Activated CD4-positive, alpha-beta T cell treated with anti-CD3 and anti-CD28 coated beads, Interleukin-2, amount 50 U/mL, for 24 hours (primary cell): ENCODE results near the gene AK8.

Experiments used
- DNase-seq, 2 donors: peaks; one replicate each; pipeline ENCODE4 v3.0.0-alpha.2; 2020; ENCODE audit warnings: low read depth in 1 of 2, low spot score in 1 of 2

Gene AK8

DNA sequence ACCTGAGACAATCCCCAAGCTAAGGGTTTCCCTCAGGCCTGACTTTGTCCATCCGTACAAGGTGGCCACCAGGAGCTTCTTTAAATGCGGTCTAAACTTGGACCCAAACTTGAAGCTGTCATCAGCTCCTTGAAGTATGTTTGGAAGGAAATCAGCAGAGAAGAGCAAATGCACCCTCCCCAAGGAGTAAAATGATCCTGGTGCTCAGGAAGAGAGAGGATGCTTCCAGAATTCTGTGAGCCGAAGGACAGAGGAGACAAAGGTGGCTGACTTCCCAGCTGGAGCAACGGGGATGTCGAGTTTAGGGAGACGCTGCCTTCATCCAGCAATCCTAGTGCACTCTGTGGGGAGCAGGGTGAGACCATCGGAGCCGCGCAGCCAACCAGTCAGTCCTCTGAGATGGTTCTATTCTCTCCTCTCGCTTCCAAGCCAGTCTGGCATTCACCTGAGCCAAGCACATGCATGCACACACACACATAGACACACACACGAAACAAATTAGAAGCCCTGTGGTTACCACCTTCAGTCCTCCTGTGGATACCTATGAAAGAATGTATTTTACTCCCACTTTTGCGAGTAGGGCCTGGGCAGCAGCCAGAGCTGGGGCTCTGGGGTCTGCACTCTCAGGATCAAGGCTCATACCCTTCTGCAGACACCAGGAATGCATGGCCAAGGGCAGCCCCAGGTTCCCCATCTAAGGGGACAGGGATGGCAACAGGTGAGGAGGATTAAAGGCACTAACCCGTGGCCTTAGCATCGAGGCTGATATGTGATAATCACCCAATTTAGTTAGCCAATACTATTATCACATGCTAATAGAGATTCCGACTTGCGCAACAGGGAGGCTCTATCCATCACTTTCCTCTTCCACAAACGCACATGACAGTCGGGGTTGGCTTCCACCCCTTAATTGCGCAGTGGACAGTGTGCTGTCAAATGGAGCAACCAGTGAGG lies 132.1 kb downstream of the AK8 start:
- no peak for DNase-seq

DNA sequence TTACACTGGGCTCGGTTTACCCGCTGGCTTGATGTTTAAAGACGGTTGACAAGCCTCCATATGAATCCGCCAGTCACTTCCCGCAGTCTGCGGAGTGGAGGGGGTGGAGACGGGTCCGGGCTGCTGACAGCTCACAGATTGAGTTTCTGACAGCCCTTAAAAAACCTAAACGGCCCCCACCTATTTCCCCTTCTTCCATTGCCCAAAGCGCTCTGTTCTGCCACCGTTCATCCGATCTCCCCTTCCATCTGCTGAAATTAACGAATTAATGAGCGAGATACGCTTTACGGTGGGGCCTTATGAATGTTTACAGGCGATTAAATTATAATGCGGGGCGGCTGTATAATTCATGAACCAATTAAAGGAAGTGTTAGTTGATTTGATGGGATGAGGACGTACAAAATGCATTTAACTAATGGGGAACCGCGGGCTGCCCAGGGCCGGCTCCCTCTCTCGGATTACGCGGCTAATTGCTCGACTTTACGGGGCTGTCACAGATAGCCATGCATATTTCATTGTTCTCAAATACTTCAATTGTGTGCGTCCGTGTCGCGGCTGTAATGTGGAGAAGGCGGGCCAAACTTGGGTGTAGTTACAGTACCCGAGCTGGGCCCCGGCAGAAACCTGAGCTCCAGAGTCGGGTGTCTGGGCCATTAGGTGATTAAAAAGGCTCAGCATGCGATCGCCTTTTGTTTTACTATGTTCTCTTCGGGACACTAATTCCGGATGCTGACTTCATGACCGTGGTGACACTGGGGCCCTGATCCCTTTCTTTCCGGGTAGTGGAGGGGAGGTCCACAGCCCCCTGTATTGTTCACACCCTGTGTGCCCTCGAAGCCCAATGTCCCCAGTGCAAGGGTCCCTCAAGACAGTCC lies 133.0 kb downstream of the AK8 start:
- no peak for DNase-seq

DNA sequence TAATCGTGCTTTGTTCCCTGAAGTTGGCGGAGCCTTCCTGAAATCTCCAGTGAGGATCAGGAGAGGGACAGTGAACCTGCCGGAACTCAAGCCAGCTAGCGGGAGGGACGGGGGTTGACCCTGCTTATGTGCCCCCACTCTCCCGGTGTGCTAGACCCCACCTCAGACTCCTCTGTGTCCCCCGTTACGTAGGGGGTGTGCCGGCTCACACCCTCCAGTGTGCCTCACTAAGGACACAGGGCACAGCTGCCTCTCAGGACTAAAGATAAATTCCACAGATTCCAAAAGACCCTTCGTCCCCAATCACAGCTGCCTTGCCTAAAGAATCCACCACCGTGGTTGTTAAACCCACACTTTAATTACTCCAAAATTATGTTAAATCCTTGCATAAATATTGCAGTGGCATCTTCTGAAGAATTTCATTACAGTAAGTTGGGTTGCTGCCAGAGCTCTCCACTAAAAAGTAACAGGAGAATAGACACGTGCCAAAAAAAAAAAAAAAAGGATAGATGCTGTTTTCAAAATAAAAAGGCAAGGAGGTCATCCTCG lies 134.1 kb downstream of the AK8 start:
- no peak for DNase-seq

DNA sequence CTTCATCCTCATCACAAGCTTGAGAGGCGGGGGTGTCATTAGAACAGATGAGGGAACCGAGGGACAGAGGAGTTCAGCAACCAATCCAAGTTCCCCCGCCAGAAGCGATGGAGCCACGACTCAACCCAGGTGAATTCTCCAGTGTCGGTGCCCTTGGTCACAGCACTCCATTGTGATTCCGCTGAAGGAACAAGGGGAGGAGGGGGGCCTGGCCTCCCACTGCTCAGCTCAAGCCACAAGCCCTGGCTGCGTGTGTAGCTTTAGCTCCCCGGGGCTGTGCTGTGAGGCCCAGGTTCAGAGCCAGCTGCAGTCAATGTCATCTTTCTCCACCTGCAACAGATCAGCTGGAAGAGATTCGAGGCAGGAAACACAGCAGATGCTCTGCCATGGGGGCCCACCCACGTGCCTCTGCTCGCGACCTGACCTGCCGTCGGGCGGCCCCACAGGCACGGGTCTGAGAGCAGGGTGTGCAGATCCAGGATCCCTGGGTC lies 135.2 kb downstream of the AK8 start:
- no peak for DNase-seq

DNA sequence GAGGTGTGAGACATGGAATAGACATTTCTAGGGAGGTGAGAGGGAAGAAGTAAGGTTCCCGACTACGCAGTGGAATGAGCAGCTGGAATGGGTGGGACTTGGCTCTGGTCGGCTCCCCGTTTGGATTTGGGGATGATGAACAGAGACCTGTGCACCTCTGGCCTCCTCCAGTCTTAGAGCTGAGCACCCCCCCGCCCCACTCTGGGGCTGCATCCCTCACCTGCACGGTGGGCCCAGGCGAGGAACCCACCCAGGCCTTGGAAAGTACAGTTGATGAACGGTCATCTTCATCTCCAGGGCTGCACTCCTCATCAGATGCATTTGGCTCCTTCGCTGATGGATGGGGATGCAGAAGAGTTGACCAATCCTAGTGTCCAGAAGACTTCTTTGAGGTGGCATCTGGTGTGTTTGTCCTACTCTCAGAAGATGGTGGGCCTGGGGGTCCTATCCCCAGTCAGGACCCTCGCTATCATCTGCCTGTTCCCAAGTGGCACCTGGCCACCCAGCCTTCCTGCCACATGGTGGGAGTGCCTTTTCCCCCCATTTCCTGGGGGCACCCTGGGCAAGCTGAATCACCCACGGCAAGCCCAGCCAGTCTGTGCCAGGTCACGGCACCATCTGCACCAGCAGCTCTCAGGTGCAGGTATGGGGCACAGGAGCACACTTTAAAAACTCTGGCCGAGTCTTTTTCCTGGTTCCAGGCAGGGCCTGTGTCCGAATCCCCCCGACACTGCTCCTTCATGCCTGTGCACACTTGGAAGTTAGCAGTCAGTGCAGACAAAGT lies 137.4 kb downstream of the AK8 start:
- no peak for DNase-seq

DNA sequence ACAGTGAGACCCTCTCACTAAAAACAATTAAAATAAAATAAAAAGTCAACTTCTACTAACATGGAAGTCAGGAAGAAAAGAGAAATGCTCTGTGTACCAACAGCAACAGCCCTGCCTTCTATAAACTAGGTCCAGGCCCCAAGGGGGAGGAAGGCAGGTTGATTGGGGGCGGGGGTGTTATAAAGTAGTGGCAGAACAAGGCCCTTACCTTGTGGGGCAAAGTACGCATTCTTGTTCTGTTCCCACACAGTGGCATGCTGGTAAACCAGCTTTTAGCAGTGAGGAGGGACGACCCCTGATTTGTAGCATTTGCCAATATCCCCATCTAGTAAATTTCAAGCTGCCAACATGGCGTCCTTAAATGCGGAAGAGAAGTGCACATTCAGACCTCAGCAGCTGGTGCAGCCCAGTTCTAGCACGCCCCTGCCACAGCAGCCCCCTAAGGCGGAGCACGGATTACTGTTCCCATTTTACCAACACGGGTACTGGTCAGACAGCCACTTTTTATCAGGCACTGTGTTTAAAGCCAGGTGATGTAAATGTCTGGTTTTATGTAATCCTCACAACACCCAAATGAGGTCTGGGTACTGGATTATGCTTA lies 138.3 kb downstream of the AK8 start:
- no peak for DNase-seq

DNA sequence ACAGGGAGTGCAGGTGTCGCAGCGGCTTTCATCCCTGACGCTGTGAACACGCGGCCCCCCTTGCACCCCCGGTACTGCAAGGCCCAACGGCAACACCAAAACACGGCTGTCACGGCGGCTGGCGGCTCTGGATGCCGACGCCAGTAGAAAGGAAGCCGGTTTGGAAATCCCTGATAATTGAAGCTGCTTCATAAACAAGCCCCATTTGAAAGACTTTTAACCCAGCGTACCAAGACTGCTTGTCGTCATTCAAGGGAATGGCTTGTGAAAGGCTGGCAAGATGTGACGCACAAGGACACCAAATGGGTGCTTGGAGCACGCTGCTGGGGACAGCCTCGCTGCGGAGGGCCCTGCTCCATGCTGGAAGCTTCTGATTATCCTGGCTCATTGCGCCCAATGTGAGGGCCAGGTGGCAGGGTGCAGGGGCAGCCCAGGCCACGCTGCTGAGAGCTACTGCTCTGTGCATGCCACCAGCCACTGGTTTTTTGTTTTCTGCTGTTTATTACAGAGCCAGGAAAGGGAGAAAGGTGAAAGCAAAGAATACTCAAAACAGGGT lies 144.7 kb downstream of the AK8 start:
- no peak for DNase-seq

DNA sequence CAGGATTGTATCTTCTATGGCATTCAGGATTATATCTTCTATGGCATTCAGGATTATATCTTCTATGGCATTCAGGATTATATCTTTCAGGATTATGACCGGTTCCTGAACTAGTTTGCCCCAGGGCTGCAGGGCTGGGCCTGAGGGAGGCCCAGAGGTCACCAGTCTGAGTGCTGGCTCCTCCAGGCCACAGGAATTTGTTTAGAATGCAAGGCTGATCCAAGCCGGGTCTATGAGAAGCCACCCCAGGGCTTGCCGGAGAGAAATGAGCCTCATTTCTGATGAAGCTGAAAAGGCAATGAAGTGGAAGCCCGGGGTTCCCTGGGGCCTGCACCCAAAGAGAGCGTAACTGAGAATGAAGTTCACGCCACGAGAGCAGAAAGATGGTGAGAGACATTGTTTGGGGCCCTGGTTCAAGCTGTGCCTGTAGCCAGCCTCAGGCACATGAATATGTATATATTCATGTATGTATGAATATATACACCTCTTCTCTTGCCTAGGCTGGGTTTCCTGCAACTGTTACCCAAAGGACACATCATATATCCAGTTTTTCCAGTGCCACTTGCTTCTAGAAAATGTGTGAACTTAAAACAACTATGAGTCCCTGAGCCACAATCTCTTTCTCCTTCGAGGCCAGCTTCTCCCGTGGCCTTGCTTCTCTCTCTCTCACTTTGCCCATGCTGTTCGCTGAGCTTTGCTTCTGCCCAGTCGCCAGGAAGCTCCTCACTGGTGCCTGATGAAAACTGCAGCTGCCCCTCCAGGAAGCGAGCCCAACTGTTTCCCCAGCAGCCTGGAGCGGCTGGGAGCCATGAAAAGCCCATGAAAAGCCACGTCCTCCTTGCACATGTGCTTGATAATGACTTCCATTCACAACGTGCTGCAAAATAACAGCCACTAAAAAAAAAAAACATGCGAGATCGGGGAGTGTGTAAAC lies 145.5 kb downstream of the AK8 start:
- no peak for DNase-seq

DNA sequence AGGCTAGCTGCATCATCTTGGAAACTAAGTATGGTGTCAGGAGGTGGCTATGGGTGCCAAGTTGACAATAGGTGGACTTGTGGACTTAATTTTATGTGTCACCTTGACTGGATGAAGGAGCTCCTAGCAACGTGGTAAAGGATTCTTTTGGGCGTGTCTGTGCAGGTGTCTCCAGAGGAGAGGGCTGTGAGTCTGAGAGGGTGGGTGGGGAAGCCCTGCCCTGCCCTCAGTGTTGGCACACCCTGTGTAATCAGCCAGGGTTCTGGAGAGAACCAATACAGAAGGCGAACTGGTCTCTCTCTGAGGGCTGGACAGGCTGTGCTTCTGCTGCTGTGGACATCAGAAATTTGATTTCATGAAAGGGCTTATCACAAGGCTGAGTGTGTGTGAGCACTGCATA lies 146.9 kb downstream of the AK8 start:
- no peak for DNase-seq

DNA sequence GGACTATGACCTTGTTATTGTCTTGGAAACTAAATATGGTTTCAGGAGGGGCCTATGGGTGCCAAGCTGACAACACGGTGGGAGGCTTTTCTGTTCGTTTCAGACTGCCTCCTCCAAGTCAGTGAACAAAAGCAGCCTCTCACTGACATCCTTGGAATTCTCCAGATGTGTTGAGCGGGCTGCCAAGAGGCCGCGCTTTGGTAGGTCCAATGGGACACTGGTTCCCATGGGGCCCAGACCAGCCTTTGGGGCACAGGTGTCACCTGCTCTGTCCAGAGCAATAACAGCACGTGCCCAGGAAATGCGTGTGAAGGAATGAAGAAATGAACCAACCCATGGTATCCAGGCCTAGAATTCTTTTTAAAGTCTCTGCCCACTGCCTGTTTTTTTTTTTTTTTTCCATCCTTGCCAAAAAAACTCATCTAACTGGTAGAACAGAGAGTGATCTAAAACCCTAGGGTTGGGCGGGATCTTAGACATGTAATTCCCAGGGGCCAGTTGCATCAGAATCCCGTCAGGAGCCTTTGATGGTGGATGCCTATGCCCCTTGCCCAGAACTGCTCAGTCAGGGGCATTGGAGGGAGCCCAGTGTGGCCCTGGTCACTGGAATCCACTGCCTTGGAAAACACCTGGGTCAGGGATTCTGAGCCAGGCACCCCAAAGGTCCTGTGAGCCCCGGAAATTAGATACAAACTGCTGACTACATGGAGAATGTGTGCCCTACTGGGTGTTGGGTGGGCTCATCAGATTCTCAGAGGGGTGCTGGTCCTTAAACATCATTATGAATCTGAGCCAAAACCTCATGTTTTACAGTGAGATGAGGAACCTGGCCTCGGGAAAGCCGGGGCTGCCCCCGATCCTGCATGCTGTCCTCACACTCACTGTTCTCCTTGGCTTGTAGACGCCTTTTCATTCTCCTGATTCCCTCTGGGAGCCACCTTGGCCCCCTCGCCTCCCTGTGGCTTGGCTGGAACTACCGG lies 147.7 kb downstream of the AK8 start:
- no peak for DNase-seq

DNA sequence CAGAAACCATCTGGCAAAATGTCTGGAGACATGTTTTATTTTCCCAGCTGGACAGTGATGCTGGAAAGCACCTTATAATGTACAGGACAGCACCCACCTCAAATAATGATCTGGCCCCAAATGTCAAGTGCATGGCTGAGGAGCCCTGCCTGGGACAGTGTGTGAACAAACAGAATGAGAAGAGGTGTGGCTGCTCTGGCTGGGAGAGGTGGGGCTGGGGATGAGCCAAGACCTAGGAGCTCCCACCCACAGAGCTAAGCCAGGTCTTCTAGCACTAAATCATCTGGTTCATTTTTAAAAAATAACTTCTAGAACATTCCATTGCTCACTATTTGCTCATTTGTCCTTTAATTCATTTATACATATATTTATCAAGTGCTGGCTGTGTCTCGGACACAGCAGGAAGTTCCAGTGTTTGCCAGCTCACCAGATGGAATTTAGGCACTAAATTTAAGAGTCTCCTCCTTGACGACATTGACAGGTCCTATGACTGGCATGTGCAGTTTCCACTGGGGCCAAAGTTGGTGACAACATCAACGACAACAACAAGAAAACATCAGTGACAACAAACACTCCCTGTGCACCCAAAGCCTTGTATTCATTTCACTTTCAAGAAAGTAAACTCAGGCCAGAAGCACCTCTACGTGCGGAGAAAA lies 148.7 kb downstream of the AK8 start:
- no peak for DNase-seq

DNA sequence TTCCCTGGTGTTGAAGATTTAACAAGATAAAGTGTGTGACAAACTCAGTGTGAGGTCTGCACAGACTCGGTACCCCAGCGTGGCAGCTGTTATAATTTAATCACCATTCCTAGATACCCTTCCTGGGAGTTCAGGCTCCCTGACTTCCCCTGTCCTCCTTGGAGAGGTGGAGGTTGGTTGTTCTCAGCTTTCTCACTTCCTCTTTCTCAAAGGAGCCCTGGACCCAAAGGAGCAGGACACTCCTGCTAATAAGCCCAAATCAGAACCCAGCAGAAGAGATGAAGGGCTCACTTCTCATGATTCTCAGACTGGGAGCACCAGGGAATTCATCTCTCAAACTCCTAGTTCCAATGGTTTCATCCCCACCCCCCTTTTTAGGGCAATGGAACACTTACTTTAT lies 149.6 kb downstream of the AK8 start:
- DNase-seq = no peak

DNA sequence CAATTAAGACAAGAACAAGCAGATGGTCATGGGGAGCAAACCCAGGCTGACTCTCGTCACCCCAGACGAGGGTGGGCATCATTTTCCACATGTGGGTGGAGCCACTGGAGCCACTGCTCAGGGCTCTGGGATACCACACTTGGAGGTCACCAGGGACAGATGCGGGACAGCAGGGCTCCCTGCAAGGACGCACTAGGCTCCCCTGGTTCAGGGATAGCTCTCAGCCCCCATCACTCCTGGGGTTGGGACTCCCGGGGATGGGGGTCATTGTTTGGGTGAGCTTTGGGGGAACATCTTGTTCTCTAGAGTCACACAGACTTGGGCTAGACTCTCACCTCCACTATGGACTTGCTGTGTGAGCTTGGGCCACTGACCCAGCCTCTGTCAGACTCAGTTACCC lies 150.0 kb downstream of the AK8 start:
- no peak for DNase-seq

DNA sequence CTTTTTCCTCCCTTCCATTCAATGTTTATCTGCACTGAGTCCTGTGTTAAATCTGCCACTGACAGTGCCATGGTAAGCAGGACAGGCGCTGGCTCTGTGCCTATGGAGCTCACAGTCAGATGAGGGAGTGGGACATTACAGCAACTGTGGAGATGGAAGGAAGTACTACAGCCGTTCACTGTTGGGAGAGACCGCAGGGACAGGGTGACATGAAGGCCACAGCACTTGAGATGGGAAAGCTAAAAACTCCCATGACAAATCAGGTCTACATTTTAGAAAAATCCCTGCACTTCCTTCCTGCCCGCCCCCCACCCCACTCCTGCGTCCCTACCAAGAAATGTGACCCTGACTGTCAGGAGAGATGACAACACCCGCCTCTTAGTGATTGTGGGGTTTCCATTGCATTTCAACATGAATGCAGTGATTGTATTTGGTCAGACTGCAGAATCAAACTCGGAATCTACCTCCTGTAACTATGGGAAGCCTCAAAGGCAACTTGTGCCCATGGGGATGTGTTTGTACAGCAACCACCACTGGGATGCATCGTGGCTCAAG lies 151.4 kb downstream of the AK8 start:
- DNase-seq = no peak

DNA sequence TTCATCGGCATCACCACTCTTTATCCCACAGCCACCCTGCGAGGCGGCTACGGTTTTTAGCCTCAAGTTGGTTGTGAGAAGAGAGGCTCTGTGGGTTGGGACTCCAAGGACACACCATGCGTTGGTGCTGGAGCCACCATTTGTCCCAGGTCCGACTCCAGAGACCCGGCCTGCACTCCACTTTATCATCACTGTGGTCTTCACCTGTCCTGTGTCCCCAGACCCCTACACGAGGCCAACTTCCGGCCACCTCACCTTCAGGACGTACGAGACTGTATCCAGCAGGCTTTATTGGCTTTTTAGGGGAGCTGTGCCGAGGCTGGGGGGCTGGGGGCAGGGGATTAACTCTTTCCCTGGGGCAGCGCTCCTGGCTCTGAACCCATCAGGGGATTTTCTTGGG lies 152.8 kb downstream of the AK8 start:
- no peak for DNase-seq

DNA sequence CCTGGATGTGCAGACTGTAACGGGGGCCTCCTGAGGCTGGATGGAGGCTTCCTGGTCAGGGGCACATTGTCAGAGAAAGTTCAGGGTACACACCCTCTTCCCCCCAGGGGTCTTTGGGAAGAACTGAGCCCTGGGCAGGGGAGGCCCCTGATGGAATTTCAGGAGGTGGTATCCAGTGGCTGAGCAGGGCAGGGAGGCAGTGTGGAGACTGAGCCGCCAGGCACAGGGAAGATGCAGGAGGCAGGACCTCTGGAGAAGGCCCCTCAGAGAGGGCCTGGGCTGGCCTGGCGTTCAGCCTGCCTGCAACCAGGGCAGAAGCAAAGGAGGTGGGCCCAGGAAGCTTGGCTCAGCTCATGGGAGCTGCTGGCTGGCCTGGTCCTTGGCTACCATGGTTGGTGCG lies 154.3 kb downstream of the AK8 start:
- DNase-seq = no peak

DNA sequence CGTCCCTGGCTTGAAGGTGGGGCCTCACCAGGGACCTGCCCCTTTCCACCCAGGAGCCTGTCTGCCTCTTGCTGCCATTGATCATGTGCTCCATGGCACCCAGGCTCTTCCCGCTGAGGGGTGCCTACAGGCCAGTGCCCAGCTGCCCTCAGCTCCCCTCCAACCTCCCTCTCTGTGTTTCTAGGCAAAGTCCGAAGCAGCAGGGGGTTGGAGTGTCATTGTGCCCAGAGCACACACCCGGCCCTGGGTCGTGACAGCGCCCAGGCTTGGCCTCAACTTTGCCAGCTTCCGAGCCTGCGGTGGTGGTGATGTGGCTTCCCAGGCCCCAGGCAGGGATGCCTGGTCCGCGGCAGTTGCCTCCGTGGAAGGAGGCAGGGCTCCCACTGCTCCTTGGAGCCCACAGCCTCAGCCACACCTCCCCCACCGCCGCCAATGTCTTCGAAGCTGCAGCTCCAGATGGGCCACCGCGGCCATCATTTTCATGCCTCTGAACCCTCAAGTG lies 155.5 kb downstream of the AK8 start:
- no peak for DNase-seq
